HepG2 (cell line): ENCODE results near the gene NUDT3. TPM values are rescaled to one million over a fixed set of nuclear protein-coding genes. Genes with fewer than 3 reads are reported as not detected.
A peak's percentile ranks its signal among the peaks of the same experiment; 100 is the strongest.

Experiments used
- ARID2 ChIP-seq: sonication (generic); formaldehyde crosslinking; IDR thresholded peaks from 2 replicates; pipeline ENCODE4 v1.8.1; 2022; ENCODE audit warnings: mild to moderate bottlenecking, missing genetic modification reagents, borderline replicate concordance
- CC2D1A ChIP-seq: sonication (generic); formaldehyde crosslinking; IDR thresholded peaks from 2 replicates; pipeline ENCODE4 v1.8.1; 2023; ENCODE audit warnings: mild to moderate bottlenecking, missing genetic modification reagents
- FOXA1 ChIP-seq, 2 experiments: fragments of 450-650 bp in 1 of 2; sonication (generic) in 1 of 2; formaldehyde crosslinking in 1 of 2; IDR thresholded peaks; 2 replicates each; pipeline versions ENCODE4 v1.4.0 to v1.6.1; 2016 to 2020; ENCODE audit warnings: missing genetic modification reagents in 1 of 2
- GLI4 ChIP-seq: sonication (generic); formaldehyde crosslinking; IDR thresholded peaks from 2 replicates; pipeline ENCODE4 v1.5.1; 2020; ENCODE audit warnings: missing genetic modification reagents, mild to moderate bottlenecking, moderate library complexity, borderline replicate concordance
- KMT2B ChIP-seq: IDR thresholded peaks from 2 replicates; pipeline ENCODE4 v1.6.1; 2016; ENCODE audit warnings: missing genetic modification reagents, missing compliant biosample characterization
- MEF2D ChIP-seq: sonication (generic); formaldehyde crosslinking; IDR thresholded peaks from 2 replicates; pipeline ENCODE4 v1.5.1; 2020; ENCODE audit warnings: mild to moderate bottlenecking, missing genetic modification reagents
- MIER2 ChIP-seq: IDR thresholded peaks from 2 replicates; pipeline ENCODE4 v1.6.1; 2016; ENCODE audit warnings: missing biosample characterization, missing genetic modification reagents
- NR2C2 ChIP-seq: sonication (generic); formaldehyde crosslinking; IDR thresholded peaks from 2 replicates; pipeline ENCODE4 v1.4.0; 2020; ENCODE audit warnings: missing genetic modification reagents, mild to moderate bottlenecking, moderate library complexity, borderline replicate concordance
- RXRA ChIP-seq: sonication (generic); formaldehyde crosslinking; IDR thresholded peaks from 2 replicates; pipeline ENCODE4 v1.5.1; 2020; ENCODE audit warnings: missing genetic modification reagents
- SAP130 ChIP-seq: IDR thresholded peaks from 2 replicates; pipeline ENCODE4 v1.6.1; 2016; ENCODE audit warnings: low read depth
- TP53 ChIP-seq: sonication (generic); formaldehyde crosslinking; conservative IDR thresholded peaks from 2 replicates; pipeline ENCODE4 v1.4.0; 2020; ENCODE audit warnings: missing genetic modification reagents
- ZNF136 ChIP-seq: sonication (generic); formaldehyde crosslinking; IDR thresholded peaks from 2 replicates; pipeline ENCODE4 v1.8.1; 2022; ENCODE audit warnings: low read depth, mild to moderate bottlenecking, moderate library complexity, missing genetic modification reagents
- ZNF33B ChIP-seq: sonication (generic); formaldehyde crosslinking; IDR thresholded peaks from 2 replicates; pipeline ENCODE4 v1.5.1; 2020; ENCODE audit warnings: mild to moderate bottlenecking, missing genetic modification reagents
- ZNF766 ChIP-seq: sonication (generic); formaldehyde crosslinking; IDR thresholded peaks from 2 replicates; pipeline ENCODE4 v1.5.0; 2020; ENCODE audit warnings: missing genetic modification reagents, borderline replicate concordance
- polyA plus RNA-seq, 8 experiments: library from polyadenylated mRNA; depleted of rRNA in 3 of 8; stranded (reverse) in 7 of 8; unstranded in 1 of 8; fragments of >200 nt; fragmentation: Illumina TruSeq in 4 of 8; extraction: Trizol in 4 of 8; gene quantifications; 2 replicates each; pipeline versions ENCODE4 v1.2.1 to v1.2.3, GENCODE V29; 2011 to 2016; ENCODE audit warnings: low read depth in 4 of 8, missing spikeins in 1 of 8, mixed read lengths in 1 of 8; ENCODE audit not compliant: insufficient read depth in 1 of 8
- total RNA-seq, 5 experiments: library from RNA; depleted of rRNA; stranded (reverse); fragments of >200 nt; fragmentation: Illumina TruSeq; extraction: Trizol; gene quantifications; 2 replicates each; pipeline ENCODE4 v1.2.3, GENCODE V29; 2016; ENCODE audit warnings: low read depth in 1 of 5
- TF ChIP-seq, protein P1 (sequence below): IDR thresholded peaks from 2 replicates; pipeline ENCODE4 v1.6.1; 2012; ENCODE audit warnings: low read depth, low read length, improper control_type of control experiment
- TF ChIP-seq, protein P2 (sequence below): sonication (generic); formaldehyde crosslinking; IDR thresholded peaks from 2 replicates; pipeline ENCODE4 v1.8.0; 2022; ENCODE audit warnings: mild to moderate bottlenecking, missing genetic modification reagents, moderate library complexity
- TF ChIP-seq, protein P3 (sequence below): sonication (generic); formaldehyde crosslinking; IDR thresholded peaks from 2 replicates; pipeline ENCODE4 v1.4.0; 2020; ENCODE audit warnings: missing genetic modification reagents
- TF ChIP-seq, protein P4 (sequence below): sonication (generic); formaldehyde crosslinking; IDR thresholded peaks from 2 replicates; pipeline ENCODE4 v1.4.0; 2020; ENCODE audit warnings: missing genetic modification reagents, borderline replicate concordance

Gene NUDT3
- total and polyA plus RNA-seq, 2 of the 13 experiments (the other 11 are each of a cell fraction or from before 2014, with no cell fraction given) = 20.2 to 20.6 TPM

DNA sequence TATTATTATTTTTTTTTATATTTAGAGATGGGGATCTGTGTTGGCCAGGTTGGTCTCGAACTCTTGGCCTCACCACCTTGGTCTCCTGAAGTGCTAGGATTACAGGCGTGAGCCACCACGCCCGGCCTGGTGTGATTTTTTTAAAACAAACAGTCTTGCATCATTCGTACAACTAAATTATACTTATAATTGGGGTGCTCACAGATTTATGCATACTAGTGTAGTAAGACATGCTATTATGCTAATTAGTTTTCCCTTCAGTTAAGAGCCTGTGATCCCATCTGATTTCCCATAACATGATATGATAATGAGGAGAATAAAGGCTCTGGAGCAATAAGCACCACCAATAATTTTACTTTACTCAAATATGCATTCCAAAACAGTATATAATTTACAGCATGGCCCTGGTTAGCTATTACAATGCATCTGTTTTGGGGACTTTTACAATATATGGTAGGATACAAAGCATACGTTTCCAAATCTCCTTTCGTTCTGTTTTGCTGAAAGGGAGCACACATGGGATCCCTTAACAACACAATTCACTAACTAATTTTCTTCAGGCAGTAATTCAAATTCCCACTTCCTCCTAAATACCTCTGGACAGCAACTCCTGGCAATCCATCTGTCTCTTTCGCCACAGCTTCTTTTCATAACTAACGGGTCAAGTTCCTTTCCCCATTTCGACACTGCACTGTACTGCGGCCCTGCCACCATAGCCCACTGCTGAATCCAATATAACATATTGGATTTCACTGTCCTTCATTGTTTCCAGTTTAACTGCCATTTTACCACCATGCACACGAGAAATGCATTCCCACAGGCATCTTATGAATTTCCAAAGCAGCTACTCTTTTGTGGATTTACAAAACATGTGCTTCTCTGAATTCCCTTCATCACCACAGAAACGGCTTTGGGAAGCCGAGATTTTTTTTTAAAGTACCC is 1.7 kb downstream of the NUDT3 start (continued):
- TF ChIP-seq, protein P1, sequence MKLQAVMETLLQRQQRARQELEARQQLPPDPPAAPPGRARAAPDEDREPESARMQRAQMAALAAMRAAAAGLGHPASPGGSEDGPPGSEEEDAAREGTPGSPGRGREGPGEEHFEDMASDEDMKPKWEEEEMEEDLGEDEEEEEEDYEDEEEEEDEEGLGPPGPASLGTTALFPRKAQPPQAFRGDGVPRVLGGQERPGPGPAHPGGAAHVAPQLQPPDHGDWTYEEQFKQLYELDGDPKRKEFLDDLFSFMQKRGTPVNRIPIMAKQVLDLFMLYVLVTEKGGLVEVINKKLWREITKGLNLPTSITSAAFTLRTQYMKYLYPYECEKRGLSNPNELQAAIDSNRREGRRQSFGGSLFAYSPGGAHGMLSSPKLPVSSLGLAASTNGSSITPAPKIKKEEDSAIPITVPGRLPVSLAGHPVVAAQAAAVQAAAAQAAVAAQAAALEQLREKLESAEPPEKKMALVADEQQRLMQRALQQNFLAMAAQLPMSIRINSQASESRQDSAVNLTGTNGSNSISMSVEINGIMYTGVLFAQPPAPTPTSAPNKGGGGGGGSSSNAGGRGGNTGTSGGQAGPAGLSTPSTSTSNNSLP = no peak
- TF ChIP-seq SAP130 (CRISPR knock-in tag) (peak; percentile 85), ZNF33B (no peak), GLI4 (no peak), ZNF766 (no peak), NR2C2 (no peak), ZNF136 (CRISPR knock-in tag) (no peak), TP53 (CRISPR knock-in tag) (no peak), RXRA (CRISPR knock-in tag) (no peak; the same call in 1 of the 2 replicates), KMT2B (no peak; the same call in 1 of the 2 replicates), FOXA1 (IDR thresholded peaks at IDR 0.05) (no peak), FOXA1 (CRISPR knock-in tag; IDR thresholded peaks at IDR 0.05) (no peak), ARID2 (CRISPR knock-in tag) (no peak), CC2D1A (no peak), MIER2 (CRISPR knock-in tag) (peak; percentile 83), MEF2D (CRISPR knock-in tag) (no peak)
- TF ChIP-seq, protein P2, sequence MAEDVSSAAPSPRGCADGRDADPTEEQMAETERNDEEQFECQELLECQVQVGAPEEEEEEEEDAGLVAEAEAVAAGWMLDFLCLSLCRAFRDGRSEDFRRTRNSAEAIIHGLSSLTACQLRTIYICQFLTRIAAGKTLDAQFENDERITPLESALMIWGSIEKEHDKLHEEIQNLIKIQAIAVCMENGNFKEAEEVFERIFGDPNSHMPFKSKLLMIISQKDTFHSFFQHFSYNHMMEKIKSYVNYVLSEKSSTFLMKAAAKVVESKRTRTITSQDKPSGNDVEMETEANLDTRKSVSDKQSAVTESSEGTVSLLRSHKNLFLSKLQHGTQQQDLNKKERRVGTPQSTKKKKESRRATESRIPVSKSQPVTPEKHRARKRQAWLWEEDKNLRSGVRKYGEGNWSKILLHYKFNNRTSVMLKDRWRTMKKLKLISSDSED (CRISPR knock-in tag) = no peak
- TF ChIP-seq, protein P3, sequence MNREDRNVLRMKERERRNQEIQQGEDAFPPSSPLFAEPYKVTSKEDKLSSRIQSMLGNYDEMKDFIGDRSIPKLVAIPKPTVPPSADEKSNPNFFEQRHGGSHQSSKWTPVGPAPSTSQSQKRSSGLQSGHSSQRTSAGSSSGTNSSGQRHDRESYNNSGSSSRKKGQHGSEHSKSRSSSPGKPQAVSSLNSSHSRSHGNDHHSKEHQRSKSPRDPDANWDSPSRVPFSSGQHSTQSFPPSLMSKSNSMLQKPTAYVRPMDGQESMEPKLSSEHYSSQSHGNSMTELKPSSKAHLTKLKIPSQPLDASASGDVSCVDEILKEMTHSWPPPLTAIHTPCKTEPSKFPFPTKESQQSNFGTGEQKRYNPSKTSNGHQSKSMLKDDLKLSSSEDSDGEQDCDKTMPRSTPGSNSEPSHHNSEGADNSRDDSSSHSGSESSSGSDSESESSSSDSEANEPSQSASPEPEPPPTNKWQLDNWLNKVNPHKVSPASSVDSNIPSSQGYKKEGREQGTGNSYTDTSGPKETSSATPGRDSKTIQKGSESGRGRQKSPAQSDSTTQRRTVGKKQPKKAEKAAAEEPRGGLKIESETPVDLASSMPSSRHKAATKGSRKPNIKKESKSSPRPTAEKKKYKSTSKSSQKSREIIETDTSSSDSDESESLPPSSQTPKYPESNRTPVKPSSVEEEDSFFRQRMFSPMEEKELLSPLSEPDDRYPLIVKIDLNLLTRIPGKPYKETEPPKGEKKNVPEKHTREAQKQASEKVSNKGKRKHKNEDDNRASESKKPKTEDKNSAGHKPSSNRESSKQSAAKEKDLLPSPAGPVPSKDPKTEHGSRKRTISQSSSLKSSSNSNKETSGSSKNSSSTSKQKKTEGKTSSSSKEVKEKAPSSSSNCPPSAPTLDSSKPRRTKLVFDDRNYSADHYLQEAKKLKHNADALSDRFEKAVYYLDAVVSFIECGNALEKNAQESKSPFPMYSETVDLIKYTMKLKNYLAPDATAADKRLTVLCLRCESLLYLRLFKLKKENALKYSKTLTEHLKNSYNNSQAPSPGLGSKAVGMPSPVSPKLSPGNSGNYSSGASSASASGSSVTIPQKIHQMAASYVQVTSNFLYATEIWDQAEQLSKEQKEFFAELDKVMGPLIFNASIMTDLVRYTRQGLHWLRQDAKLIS (CRISPR knock-in tag) = no peak
- TF ChIP-seq, protein P4, sequence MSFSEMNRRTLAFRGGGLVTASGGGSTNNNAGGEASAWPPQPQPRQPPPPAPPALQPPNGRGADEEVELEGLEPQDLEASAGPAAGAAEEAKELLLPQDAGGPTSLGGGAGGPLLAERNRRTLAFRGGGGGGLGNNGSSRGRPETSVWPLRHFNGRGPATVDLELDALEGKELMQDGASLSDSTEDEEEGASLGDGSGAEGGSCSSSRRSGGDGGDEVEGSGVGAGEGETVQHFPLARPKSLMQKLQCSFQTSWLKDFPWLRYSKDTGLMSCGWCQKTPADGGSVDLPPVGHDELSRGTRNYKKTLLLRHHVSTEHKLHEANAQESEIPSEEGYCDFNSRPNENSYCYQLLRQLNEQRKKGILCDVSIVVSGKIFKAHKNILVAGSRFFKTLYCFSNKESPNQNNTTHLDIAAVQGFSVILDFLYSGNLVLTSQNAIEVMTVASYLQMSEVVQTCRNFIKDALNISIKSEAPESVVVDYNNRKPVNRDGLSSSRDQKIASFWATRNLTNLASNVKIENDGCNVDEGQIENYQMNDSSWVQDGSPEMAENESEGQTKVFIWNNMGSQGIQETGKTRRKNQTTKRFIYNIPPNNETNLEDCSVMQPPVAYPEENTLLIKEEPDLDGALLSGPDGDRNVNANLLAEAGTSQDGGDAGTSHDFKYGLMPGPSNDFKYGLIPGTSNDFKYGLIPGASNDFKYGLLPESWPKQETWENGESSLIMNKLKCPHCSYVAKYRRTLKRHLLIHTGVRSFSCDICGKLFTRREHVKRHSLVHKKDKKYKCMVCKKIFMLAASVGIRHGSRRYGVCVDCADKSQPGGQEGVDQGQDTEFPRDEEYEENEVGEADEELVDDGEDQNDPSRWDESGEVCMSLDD (CRISPR knock-in tag) = no peak
